GM10266 (cell line): Measurements from ENCODE around the gene STUM.
"Not testable (repeated sequence)": the region's sequence is repeated elsewhere in the genome, so short reads cannot be mapped to it uniquely, and the experiment has no call there.

ENCODE experiments used
- DNase-seq: peaks from one replicate; pipeline ENCODE4 v3.0.0; 2012; ENCODE audit errors: extremely low spot score
- TF ChIP-seq, protein P1 (sequence below): IDR thresholded peaks from 2 replicates; pipeline ENCODE4 v1.5.1; 2012; ENCODE audit warnings: mild to moderate bottlenecking, low read depth; ENCODE audit not compliant: control insufficient read depth, insufficient read depth; ENCODE audit errors: missing control alignments

STUM gene

DNA sequence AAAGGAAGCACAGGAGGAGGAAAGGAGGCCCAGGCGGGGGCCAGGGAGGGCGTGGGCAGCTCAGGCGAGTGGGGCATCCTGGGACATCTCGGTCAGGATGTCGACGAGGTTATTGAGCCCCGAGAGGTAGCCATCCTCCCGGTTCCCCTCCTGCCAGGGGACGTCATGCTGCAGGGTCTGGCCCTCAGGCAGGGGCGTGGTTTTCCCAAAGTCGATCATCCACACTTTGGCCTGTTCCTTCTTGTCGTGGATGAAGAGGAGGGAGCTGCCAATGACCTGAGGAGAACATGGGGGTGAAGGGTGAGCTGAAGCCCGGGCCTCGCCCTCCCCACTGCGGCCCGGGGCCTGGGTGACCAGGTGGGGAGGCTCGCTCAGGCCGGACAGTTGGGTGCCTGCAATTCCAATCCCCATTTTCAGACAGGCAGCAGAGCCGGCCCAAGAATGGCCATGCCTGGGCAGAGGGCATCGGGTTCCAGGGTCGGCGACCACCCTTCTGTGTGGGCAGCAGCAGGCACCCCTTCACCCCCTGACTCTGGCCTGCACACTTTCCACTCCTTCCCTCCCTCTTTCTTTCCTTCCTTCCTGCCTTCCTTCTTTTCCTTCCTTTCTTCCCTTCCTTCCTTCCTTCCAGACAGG is 86.2 kb downstream of the STUM start:
- TF ChIP-seq, protein P1, sequence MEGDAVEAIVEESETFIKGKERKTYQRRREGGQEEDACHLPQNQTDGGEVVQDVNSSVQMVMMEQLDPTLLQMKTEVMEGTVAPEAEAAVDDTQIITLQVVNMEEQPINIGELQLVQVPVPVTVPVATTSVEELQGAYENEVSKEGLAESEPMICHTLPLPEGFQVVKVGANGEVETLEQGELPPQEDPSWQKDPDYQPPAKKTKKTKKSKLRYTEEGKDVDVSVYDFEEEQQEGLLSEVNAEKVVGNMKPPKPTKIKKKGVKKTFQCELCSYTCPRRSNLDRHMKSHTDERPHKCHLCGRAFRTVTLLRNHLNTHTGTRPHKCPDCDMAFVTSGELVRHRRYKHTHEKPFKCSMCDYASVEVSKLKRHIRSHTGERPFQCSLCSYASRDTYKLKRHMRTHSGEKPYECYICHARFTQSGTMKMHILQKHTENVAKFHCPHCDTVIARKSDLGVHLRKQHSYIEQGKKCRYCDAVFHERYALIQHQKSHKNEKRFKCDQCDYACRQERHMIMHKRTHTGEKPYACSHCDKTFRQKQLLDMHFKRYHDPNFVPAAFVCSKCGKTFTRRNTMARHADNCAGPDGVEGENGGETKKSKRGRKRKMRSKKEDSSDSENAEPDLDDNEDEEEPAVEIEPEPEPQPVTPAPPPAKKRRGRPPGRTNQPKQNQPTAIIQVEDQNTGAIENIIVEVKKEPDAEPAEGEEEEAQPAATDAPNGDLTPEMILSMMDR = no peak
- DNase-seq = no peak

DNA sequence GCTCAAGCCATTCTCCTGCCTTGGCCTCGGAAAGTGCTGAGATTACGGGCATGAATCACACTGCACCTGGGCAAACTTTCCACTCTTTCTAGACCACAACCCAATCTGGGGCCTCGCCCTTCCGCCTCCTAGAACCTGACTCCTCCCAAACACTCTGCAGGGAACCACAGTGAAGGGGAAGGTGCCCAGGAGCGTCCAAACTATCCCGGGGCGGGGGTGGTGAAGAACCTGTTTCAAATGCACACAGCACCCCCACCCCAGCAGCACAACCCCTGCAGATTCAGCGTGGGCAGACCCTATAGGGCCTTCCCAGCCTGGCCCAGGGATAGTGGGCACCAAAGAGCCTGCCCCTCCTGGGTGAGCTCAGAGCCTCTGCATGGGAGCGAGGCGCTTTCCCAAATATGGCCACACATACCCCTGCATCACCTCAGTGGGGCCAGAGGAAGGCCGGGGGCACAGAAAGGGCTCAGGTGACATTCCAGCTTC is 86.9 kb downstream of the STUM start:
- no peak for DNase-seq
- TF ChIP-seq, protein P1 = no peak

DNA sequence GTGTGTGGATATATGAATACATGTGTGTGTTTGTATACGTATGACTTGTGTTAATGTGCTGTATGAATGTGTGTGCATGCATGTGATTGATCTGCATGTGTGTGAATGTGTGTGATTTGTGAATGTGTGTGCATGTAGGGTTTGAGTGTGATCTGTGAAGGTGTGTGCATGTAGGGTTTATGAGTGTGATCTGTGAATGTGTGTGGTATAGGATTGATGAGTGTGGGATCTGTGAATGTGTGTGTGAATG is 88.2 kb downstream of the STUM start:
- DNase-seq = no peak
- TF ChIP-seq, protein P1 = no peak

DNA sequence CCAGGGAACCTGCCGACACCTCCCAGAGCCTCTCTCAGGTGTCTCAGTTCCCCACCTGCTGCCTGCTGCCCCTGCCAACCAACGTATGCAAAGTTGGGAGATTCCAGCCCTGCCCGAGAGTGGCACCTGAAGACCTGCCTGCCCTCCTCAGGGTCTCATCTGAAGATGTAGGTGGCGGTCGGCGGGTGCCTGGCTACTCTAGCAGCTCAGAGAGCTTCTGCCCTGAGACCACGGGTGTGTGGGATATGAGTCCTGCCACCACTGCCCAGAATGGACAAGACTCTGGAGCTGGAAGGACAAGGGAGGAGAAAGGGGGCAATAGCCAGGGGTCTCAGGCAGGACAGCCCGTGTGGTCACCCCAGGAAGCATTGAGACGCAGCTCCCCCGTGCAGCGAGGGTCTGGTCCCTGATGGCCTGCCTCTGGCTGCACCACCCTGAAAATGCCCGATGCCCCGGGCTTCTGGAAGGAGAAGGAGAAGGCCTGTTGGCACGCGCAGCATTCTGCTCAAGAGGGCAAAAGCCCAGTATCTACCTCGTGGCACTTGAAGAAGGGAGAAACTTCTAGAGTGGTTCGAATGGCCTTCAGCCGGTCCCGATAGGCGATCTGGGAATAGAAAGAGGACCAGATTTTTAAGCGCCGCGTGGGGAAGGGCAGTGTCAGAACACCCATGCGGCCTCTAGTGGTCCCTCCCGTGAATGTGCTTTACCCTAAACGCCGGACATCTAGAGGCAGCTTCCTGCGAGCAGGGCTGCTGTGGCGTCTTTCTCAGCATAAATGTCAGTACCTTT is 88.8 kb downstream of the STUM start:
- TF ChIP-seq, protein P1 = no peak
- no peak for DNase-seq

DNA sequence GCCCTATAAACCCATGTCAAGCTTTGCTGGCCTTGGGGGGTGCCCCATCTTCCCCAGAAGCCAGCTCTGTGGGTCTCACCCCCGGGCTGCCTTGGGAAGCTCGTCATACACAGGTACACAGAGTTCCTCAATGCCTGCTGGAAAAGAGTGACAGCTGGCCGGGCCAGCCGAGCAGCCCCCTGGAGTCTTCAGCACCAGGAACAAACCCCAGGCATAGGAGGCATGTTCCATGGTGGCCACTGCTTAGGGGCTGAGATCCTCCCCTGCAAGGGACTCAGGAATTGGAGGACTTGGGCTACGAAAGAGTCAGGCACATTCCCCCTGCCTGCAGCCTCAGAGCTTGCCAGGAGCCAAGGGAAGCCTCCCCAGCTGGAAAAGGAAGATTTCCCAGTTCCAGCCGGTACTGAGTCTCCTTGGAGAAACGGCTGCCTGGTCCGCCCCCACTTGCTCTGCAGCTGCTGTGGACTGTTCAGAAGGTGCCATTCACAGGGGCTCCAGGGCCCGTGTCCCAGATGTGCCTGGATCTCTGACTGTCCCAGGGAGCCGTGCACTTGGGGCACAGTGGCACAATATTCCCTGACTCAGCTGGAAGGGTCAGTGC is 89.5 kb downstream of the STUM start:
- TF ChIP-seq, protein P1 = no peak
- no peak for DNase-seq

DNA sequence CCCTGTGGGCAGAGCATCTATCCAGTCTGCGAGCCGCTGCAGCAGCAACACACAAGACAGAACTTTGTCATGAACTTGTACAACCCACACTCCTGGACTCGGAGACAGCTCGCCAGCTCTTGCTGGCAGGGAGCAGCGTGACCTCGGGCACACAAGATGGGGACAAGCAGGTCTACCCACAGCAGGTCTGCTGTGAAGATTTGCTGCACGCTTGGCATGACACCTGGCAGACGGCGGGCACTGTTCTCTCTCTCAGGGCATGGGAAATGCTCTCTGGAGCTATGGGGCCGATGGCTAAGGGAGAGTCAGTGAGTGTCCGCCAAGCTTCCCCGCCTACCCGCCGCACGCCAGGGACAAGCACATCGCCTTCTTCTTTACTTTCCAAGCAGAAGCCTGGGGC is 90.0 kb downstream of the STUM start:
- DNase-seq = no peak
- TF ChIP-seq, protein P1 = no peak

DNA sequence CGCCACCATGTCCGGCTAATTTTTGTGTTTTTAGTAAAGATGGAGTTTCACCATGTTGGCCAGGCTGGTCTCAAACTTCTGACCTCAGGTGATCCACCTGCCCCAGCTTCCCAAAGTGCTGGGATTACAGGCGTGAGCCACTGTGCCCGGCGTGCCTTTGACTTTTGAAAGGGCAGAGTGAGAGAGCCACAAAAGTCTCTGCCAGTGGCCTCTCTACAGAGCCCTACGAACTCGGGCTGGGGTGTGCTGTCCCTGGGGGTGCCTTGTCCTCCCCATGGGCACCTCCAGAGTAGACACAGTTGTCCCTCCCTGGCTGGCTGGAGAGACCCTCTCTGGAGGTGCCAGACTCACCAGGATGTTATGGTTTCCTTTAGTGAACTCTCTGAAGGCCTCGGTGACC is 90.6 kb downstream of the STUM start:
- not testable (repeated sequence) for DNase-seq

DNA sequence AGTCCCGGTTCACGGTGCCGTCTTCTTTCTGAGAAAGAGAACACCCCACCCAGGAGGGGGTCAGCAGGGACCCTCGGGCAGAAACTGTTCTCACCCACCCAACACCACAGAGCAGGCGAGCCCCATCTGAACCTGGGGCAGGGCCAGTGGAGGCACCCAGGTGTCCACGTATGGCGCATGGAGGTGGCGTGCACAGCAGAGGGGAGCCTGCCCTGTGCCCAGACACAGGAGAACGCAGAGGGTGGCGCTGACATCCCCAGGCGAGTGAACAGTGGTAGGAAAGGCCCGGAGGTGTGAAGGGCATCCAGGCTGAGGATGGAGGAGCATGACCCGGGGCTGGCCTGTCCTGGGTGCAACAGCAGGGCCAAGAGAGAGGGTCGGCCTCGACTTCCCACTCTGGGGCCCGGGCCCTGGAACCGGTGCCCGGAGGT is 91.1 kb downstream of the STUM start:
- DNase-seq = no peak

More for the DNA sequence above, 91.1 kb downstream of the STUM start:
- TF ChIP-seq, protein P1 = no peak
